Dermis blood vessel endothelial cell (primary cell): ENCODE results near the gene PTPRH. TPM values are rescaled to one million over a fixed set of nuclear protein-coding genes. Genes with fewer than 3 reads are reported as not detected.
"Not testable (repeated sequence)": the region's sequence is repeated elsewhere in the genome, so short reads cannot be mapped to it uniquely, and the experiment has no call there.

ENCODE experiments used
- DNase-seq: peaks from one replicate; pipeline ENCODE4 v3.0.0; 2010
- total RNA-seq: library from RNA; depleted of rRNA; stranded (reverse); fragments of >200 nt; gene quantifications from 2 replicates; pipeline ENCODE4 v1.2.3, GENCODE V29; 2014

Gene PTPRH
- total RNA-seq, 1 donor from 2014 or later: 0.17 TPM

DNA sequence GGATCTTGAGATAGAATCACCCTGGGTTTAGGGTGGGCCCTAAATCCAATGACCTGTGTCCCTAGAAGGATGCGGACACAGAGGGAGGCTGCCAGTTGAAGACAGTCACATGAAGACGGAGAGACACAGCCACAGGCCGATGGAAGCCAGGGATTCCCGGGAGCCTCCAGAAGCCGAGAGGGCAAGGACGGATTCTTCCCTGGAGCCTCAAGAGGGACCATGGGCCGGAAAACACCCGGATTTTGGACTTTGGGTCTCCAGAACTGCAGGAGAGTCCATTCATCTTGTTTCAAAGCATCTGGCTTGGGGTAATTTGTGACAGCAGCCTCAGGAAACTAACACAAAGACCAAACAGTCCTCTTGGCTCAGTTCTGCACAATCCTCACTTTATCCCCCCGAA lies 17.0 kb upstream of the PTPRH start:
- no peak for DNase-seq

DNA sequence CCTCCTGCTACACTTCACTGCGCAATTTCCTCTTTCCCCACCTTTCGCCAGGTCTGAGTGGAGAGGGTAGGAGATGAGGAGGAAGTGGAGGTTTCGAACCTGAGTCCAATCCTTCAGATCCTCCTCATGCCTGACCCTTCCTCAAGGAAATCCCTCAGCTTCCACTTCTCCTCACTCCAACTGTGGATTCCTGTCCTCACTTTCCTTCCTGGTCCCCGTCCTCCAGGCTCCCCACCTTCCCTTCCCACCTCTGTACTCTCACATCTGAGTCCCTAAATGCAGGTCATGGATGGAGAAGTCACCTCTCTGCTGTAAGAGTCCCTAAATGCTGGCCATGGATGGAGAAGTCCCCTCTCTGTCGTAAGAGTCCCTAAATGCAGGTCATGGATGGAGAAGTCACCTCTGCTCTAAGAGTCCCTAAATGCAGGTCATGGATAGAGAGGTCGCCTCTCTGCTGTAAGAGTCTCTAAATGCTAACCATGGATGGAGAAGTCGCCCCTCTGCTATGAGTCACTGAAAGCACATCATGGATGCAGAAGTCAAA lies 16.2 kb upstream of the PTPRH start:
- no peak for DNase-seq

GRCh38 chr19:55224679-55225414 lies 15.5 kb upstream of the PTPRH start:
- DNase-seq: not testable (repeated sequence)

DNA sequence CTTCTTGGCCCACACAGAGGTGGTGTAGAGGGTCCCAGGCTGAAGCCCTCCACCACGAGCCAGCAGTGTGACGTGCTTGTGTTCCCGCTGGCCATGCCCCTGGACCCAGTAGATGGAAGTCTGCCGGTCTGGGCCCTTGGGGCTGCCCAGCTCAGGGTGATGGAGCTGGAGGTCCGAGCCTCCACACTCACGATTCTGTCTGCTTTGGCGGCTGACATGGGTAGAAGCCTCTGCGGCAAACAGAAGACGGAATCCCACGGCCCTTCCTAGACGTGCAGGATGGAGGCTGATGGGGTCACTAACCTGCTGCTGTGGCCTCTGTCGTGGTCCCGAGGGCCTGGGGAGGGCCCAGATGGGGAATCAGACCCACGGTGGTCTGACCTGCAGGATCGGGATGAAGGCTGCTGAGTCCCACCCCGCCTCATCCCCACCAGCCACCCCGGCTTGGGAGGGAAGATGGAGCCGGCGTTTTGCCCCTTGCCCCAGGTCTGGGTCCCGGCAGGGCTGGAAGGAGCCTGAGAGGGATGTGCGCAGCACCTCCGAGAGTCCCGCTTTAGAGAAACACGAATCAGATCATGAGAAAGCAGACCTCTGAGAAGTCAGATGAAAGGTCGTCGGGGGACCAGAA lies 14.9 kb upstream of the PTPRH start:
- no peak for DNase-seq

- no peak for DNase-seq
These were observed 14.2 kb upstream of the PTPRH start for GRCh38 chr19:55223291-55224037.

DNA sequence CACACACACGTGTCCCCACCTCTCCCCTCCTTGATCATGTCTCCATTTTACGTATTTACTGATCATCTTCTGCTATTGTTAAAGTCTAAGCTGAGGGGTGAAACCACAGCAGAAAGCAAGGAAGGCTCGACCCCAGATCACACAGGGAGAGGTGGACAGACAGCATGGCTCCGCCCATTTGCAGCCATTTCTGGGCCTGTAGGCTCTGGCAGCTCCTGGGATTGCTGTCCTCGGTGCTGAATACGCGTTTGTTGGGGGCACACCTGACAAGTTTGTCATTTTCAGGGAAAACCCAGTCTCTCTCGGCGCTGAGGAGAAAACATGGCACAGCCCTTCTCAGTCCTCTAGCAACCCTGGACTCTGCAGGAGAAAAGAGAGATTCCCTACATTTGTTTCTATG lies 11.2 kb upstream of the PTPRH start:
- DNase-seq: no peak

- peak; percentile 100 for DNase-seq
These were observed 7.3 kb upstream of the PTPRH start for GRCh38 chr19:55216461-55217198.

DNA sequence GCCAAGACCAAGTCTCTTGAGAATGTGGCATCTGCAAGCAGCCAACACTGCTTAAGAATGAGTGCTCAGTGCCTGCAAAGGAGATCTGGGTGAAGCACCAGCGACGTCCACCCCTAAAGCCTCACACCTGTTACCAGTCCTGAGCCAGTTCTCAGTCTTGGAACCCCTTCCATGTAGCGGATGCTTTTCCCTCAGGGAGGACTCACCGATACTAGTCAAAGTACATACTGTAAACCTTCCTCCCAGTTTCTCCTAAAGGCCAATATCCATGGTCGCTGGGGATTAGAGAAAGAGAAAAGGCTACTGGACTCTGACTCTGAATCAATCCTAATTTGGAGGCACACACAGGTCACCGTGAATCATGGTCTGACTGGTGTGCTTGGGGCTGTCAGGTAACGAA lies 4.2 kb upstream of the PTPRH start:
- no peak for DNase-seq

DNA sequence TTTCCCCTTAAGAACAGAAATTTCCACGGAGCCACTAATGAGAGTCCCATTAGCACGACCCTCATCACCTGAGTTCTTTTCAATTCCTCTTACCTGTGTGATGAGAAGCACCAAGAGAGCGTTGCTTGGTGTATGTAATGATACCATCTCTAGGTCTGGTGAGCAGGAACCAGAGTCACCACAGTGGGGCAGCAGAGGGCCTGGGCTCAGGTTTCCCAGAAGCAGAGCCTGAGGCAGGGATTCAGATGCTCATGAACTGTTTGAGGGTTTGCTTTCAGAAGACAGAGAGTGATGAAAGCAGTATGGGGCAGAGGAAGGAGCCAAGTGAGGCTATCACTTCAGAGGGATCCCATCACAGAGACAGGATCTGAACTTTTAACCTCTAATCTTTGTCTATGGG lies 3.1 kb upstream of the PTPRH start:
- peak; percentile 48 for DNase-seq

- DNase-seq: peak; percentile 85
These were observed 582 bp upstream of the PTPRH start for GRCh38 chr19:55209693-55210472.

DNA sequence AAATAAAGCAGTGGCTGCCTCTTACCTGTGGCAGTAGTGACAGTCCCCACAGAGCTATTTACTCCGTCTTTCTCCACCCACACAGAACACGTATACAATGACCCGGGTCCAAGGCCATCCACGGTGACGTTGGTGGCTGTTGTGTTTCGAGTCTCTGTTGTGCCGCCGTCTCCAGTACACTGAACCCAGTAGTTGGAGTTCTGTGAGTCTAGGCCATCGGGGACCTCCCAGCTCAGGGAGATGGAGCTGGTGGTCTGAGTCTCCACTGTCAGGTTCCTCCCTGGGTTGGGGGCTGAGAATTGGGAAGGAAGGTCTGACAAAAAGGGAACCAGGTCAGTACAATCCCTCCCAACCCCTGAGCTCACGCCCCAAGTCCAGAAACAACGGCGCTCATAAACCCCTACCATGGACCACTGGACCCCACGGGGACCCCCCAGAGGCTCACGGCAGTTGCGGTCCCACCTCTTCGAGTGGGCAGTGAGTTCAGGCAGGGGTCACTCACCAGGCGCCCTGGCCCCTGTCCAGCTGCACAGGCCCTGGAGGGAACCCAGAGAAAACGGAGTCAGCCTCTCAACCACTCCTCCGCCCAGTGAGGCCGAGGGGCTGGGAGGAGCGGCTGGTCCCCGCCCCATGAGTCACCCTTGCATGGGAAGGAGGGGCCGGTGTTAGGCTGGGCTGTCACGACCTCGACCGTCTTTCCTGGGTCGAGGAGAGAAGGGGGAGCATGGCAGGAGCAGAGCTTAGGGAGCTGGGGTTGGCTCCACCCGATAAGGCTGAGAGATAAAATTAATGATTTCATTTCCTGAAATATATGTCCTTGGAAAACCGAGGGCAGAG lies 2.4 kb downstream of the PTPRH start:
- DNase-seq: peak; percentile 77

DNA sequence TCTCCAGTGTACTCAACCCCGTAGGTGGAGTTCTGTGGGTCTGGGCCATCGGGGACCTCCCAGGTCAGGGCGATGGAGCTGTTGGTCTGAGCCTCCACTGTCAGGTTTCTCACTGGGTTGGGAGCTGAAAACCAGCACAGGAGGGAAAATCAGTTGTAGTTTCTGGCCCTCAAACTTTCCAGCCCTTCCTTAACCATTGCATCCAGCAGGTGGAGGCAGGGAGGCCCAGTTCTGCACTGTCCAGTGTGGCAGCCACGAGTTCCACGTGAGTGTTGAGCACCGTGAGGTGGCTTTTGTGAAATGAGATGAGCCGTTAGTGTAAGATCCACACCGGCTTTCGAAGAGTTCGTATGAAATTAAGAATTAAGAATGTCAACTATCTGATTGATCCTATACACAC lies 7.1 kb downstream of the PTPRH start:
- DNase-seq: peak; percentile 40

DNA sequence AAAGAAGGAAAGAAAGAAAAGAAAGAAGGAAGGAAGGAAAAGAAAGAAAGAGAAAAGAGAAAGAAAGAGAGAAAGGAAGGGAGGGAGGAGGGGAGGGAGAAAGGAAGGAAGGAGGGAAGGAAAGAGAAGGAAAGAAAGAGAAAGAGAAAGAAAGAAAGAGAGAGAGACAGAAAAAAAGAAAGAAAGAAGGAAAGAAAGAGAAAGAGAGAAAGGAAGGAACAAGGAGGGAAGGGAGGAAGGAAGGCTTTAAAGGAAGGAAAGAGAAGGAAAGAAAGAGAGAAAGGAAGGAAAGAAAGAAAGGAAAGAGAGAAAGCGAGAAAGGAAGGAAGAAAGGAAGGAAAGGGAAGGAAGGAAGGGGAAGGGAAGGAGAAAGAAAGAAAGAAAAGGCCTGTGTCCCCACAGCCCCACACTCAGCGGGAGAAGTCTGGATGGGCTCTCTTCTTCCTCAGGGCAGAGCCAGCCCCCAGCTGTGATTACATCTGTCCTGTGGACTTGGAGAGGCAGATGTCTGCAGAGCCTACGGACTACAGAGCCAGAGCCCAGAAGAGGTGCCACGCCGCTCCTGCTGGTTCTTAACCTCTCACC lies 9.6 kb downstream of the PTPRH start:
- DNase-seq: no peak

DNA sequence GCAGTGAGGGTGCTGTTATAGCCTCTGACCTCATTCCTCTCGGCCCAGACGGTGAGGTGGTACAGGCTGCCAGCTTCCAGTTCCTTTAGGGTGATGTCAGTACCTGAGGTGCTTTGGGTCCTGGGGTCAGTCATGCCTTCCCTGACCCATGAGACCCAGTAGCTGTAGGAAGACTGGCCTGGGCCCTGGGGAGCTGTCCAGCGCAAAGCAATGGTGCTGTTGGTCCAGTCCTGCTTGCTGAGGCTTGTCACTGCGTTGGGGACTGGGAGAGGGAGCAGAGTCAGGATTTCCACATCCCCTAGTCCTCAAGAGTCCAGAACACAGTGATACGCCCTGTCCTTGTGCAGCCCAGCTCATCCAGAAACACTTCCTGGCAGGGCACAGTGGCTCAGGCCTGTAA lies 10.7 kb downstream of the PTPRH start:
- DNase-seq: no peak

- DNase-seq: peak; percentile 44
These were observed 11.8 kb downstream of the PTPRH start for GRCh38 chr19:55197528-55197927.

- DNase-seq: no peak
These were observed 12.5 kb downstream of the PTPRH start for GRCh38 chr19:55196803-55197202.

DNA sequence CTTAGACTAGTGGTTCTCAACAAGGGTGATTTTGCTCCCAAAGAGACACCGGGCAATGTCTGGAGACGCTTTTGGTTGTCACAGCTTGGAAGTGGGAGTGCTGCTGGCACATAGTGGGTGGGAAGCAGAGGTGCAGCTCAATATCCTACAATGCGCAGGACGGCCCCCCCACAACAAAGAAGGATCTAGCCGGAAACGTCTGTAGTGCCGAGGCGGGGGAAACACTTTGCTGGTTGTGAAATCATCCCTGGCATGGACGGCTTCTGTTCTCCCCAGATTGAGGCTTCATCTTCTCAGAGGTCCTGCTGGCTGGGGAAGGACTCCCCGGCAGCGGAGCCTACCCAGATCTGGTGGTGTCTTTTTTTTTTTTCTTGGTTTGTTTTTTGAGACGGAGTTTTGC lies 15.8 kb downstream of the PTPRH start:
- DNase-seq: no peak

GRCh38 chr19:55189403-55189835 lies 19.9 kb downstream of the PTPRH start:
- peak; percentile 96 for DNase-seq

DNA sequence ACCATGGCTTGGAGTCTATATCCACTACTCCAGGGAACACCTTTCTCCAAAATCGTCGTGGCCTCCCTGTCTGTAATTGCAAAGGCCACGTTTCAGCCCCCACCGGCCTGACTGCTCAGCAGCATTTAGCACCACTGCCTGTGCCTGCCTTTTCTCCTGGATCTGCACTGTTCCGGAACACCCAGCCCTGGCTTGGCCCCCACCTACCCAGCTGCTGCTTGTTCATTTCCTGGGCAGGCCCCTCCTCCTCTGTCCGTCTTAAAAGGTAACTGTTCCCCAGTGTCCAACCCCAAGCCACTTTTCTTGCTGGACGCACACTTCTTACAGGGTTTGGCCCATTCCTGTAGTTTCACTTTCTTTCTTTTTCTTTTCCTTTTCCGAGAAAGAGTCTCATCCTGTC lies 20.7 kb downstream of the PTPRH start:
- DNase-seq: peak; percentile 68

DNA sequence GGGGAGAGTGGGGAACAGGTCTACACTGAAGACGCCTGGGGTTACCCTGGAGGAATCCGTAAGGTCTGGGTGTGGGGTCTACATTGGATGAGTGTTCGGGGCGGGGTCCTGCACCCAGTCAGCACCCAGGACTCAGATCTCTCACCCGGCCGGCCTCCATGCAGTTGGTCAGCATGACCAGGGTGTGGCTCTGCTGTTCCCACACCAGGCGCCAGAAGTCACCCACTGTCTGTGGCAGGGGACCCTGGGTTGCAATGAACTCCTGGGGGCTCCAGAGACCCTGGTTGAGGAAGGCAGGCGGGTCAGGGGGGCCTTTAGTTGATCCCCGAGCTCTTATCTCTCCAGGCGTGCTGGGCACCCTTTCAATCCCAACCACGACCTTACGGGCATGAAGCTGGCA lies 23.2 kb downstream of the PTPRH start:
- no peak for DNase-seq

- DNase-seq: no peak
These were observed 27.6 kb downstream of the PTPRH start for GRCh38 chr19:55181740-55182139.
